Esophagus muscularis mucosa (tissue), 4 donors: ENCODE data around the gene ASB1.

Source experiments
- CTCF ChIP-seq, 3 experiments: fragments of 200-600 bp in 2 of 3; fragments of 450-650 bp in 1 of 3; sonication (generic) in 2 of 3; IDR thresholded peaks; one replicate each; pipeline ENCODE4 v1.5.1; 2017 to 2019; ENCODE audit warnings: antibody characterized with exemption in 3 of 3, mild to moderate bottlenecking in 2 of 3, moderate library complexity in 1 of 3
- EP300 ChIP-seq: sonication (generic); formaldehyde crosslinking; IDR thresholded peaks from one replicate; pipeline ENCODE4 v1.6.1; 2017; ENCODE audit warnings: antibody characterized with exemption
- POLR2A ChIP-seq: fragments of 450-650 bp; IDR thresholded peaks from one replicate; pipeline ENCODE4 v1.6.1; 2017; ENCODE audit warnings: antibody characterized with exemption, moderate library complexity, mild to moderate bottlenecking, low read depth
- POLR2AphosphoS5 ChIP-seq, 2 donors: sonication (generic); formaldehyde crosslinking; IDR thresholded peaks; one replicate each; pipeline ENCODE4 v1.6.1; 2017; ENCODE audit warnings: antibody characterized with exemption in 2 of 2

- no peak for TF ChIP-seq POLR2AphosphoS5 (IDR thresholded peaks at IDR 0.05)
- no peak for TF ChIP-seq EP300
- no peak for TF ChIP-seq POLR2A
- TF ChIP-seq CTCF (IDR thresholded peaks at IDR 0.05) = no peak
Measured at GRCh38 chr2:238391042-238391689, 35.6 kb upstream of the ASB1 start.
